Activated effector memory CD4-positive, alpha-beta T cell treated with anti-CD3 and anti-CD28 coated beads, Interleukin-2, amount 50 U/mL, for 16 hours (primary cell): ENCODE measurements around the gene CAPN14.
"Not testable (repeated sequence)": the region's sequence is repeated elsewhere in the genome, so short reads cannot be mapped to it uniquely, and the experiment has no call there.

Experiments
- DNase-seq: peaks from one replicate; pipeline ENCODE4 v3.0.0-alpha.2; 2020

CAPN14 gene

GRCh38 chr2:31192851-31193392, 24.4 kb downstream of the CAPN14 start:
- no peak for DNase-seq

GRCh38 chr2:31192396-31192795, 24.9 kb downstream of the CAPN14 start:
- DNase-seq: no peak

- DNase-seq: no peak
Observed at GRCh38 chr2:31191931-31192330, 25.4 kb downstream of the CAPN14 start.

GRCh38 chr2:31190188-31190587, 27.1 kb downstream of the CAPN14 start:
- no peak for DNase-seq

GRCh38 chr2:31189141-31189540, 28.2 kb downstream of the CAPN14 start:
- no peak for DNase-seq

GRCh38 chr2:31188131-31188530, 29.2 kb downstream of the CAPN14 start:
- no peak for DNase-seq

- no peak for DNase-seq
Observed at GRCh38 chr2:31187166-31187565, 30.1 kb downstream of the CAPN14 start.

GRCh38 chr2:31183973-31184372, 33.3 kb downstream of the CAPN14 start:
- not testable (repeated sequence) for DNase-seq

GRCh38 chr2:31176742-31177141, 40.6 kb downstream of the CAPN14 start:
- no peak for DNase-seq

GRCh38 chr2:31171142-31171541, 46.2 kb downstream of the CAPN14 start:
- no peak for DNase-seq

GRCh38 chr2:31170071-31170698, 47.1 kb downstream of the CAPN14 start:
- DNase-seq: peak; percentile 79

- no peak for DNase-seq
Observed at GRCh38 chr2:31168291-31168690, 49.0 kb downstream of the CAPN14 start.

- no peak for DNase-seq
Observed at GRCh38 chr2:31166925-31167324, 50.4 kb downstream of the CAPN14 start.

GRCh38 chr2:31163011-31163539, 54.2 kb downstream of the CAPN14 start:
- no peak for DNase-seq

- DNase-seq: no peak
Observed at GRCh38 chr2:31161637-31162036, 55.7 kb downstream of the CAPN14 start.

GRCh38 chr2:31151501-31151900, 65.8 kb downstream of the CAPN14 start:
- no peak for DNase-seq

GRCh38 chr2:31150120-31150670, 67.1 kb downstream of the CAPN14 start:
- DNase-seq: no peak

GRCh38 chr2:31148514-31148913, 68.8 kb downstream of the CAPN14 start:
- DNase-seq: no peak

GRCh38 chr2:31147645-31148044, 69.7 kb downstream of the CAPN14 start:
- no peak for DNase-seq

GRCh38 chr2:31142110-31142509, 75.2 kb downstream of the CAPN14 start:
- no peak for DNase-seq

- DNase-seq: no peak
Observed at GRCh38 chr2:31141443-31142085, 75.8 kb downstream of the CAPN14 start.

- no peak for DNase-seq
Observed at GRCh38 chr2:31140151-31140550, 77.2 kb downstream of the CAPN14 start.

GRCh38 chr2:31139671-31140070, 77.6 kb downstream of the CAPN14 start:
- no peak for DNase-seq
